Stimulated activated CD4-positive, alpha-beta T cell treated with anti-CD3 and anti-CD28 coated beads, Interleukin-2, amount 100 ng/mL, for 24 hours (primary cell): ENCODE measurements around the gene RNF14.

Experiments
- DNase-seq, 2 donors: peaks; one replicate each; pipeline ENCODE4 v3.0.0-alpha.2; 2020

Gene RNF14

GRCh38 chr5:141986072-141986471 lies 17.2 kb downstream of the RNF14 start:
- no peak for DNase-seq

- no peak for DNase-seq
Observed at GRCh38 chr5:141989720-141990119, 20.8 kb downstream of the RNF14 start.

- peak; percentile 84 to 90 for DNase-seq
Observed at GRCh38 chr5:141992349-141992963, 23.6 kb downstream of the RNF14 start.

- no peak for DNase-seq
Observed at GRCh38 chr5:141994511-141995136, 25.7 kb downstream of the RNF14 start.

GRCh38 chr5:141995656-141996055 lies 26.8 kb downstream of the RNF14 start:
- DNase-seq, result no peak

GRCh38 chr5:141997358-141997960 lies 28.6 kb downstream of the RNF14 start:
- DNase-seq, result no peak

GRCh38 chr5:142000173-142000572 lies 31.3 kb downstream of the RNF14 start:
- DNase-seq, result no peak

- DNase-seq, result no peak
Observed at GRCh38 chr5:142000704-142001484, 32.0 kb downstream of the RNF14 start.

GRCh38 chr5:142003266-142003800 lies 34.4 kb downstream of the RNF14 start:
- no peak for DNase-seq

- DNase-seq, result no peak
Observed at GRCh38 chr5:142006363-142007236, 37.7 kb downstream of the RNF14 start.

GRCh38 chr5:142007237-142007544 lies 38.3 kb downstream of the RNF14 start:
- no peak for DNase-seq

GRCh38 chr5:142008813-142009212 lies 39.9 kb downstream of the RNF14 start:
- no peak for DNase-seq

- DNase-seq, result no peak
Observed at GRCh38 chr5:142009886-142010285, 41.0 kb downstream of the RNF14 start.

GRCh38 chr5:142011572-142012185 lies 42.8 kb downstream of the RNF14 start:
- no peak for DNase-seq

- peak; percentile 78 to 81 for DNase-seq
Observed at GRCh38 chr5:142012186-142012785, 43.4 kb downstream of the RNF14 start.

- DNase-seq, result peak; percentile 69 to 76
Observed at GRCh38 chr5:142012792-142013388, 44.0 kb downstream of the RNF14 start, which contains the start of gene GNPDA1. TSS of gene GNPDA1 (minus strand) at chr5:142013027. CDS start at chr5:142012035, 992 bp downstream.

- peak in 1 of 2 donors; percentile 33 for DNase-seq
Observed at GRCh38 chr5:142013734-142014521, 45.0 kb downstream of the RNF14 start.

GRCh38 chr5:142014911-142015584 lies 46.1 kb downstream of the RNF14 start:
- peak; percentile 62 to 64 for DNase-seq

GRCh38 chr5:142015781-142016533 lies 47.1 kb downstream of the RNF14 start:
- peak; percentile 56 to 57 for DNase-seq
